22Rv1 (cell line): Measurements from ENCODE around the gene MAP7.

Source experiments
- ZFX ChIP-seq: fragments of 450-650 bp; IDR thresholded peaks from 2 replicates; pipeline ENCODE4 v1.6.1; 2017; ENCODE audit warnings: antibody characterized with exemption, borderline replicate concordance
- TF ChIP-seq, protein P1 (sequence below): fragments of 450-650 bp; IDR thresholded peaks from 2 replicates; pipeline ENCODE4 v1.5.1; 2017; ENCODE audit warnings: mild to moderate bottlenecking

- TF ChIP-seq, protein P1, sequence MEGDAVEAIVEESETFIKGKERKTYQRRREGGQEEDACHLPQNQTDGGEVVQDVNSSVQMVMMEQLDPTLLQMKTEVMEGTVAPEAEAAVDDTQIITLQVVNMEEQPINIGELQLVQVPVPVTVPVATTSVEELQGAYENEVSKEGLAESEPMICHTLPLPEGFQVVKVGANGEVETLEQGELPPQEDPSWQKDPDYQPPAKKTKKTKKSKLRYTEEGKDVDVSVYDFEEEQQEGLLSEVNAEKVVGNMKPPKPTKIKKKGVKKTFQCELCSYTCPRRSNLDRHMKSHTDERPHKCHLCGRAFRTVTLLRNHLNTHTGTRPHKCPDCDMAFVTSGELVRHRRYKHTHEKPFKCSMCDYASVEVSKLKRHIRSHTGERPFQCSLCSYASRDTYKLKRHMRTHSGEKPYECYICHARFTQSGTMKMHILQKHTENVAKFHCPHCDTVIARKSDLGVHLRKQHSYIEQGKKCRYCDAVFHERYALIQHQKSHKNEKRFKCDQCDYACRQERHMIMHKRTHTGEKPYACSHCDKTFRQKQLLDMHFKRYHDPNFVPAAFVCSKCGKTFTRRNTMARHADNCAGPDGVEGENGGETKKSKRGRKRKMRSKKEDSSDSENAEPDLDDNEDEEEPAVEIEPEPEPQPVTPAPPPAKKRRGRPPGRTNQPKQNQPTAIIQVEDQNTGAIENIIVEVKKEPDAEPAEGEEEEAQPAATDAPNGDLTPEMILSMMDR, result no peak
- no peak for TF ChIP-seq ZFX
These were observed 167.5 kb downstream of the MAP7 start for GRCh38 chr6:136382676-136383252.
